BE2C (cell line): ENCODE data around the gene SEC61B.

Experiments used
- DNase-seq: peaks from one replicate; pipeline ENCODE4 v3.0.0-alpha.2; 2020
- H3K27me3 ChIP-seq: fragments of 250-450 bp; sonication (Bioruptor Pico); 2 replicates; pipeline ENCODE4 v1.5.1; 2020; ENCODE audit warnings: mild to moderate bottlenecking
- H3K36me3 ChIP-seq: fragments of 250-450 bp; sonication (Bioruptor Pico); 2 replicates; pipeline ENCODE4 v1.5.1; 2020; ENCODE audit warnings: mild to moderate bottlenecking
- H3K4me1 ChIP-seq: fragments of 250-450 bp; sonication (Bioruptor Pico); 2 replicates; pipeline ENCODE4 v1.5.1; 2020
- H3K4me3 ChIP-seq: 2 replicates; pipeline ENCODE4 v1.5.1; 2011; ENCODE audit warnings: low read depth, low read length
- H3K9me3 ChIP-seq: fragments of 250-450 bp; sonication (Bioruptor Pico); 2 replicates; pipeline ENCODE4 v1.5.1; 2020
- CTCF ChIP-seq: IDR thresholded peaks from 2 replicates; pipeline ENCODE4 v1.5.1; 2012; ENCODE audit warnings: mild to moderate bottlenecking, low read depth, low read length

SEC61B gene

GRCh38 chr9:99197124-99197630, 24.9 kb upstream of the SEC61B start:
- Histone ChIP-seq H3K4me1 (no peaks in the 10 kb centered on the region), H3K4me3 (no peak overlapping the region), H3K27me3 (no peaks in the 10 kb centered on the region), H3K9me3 (no peaks in the 10 kb centered on the region), H3K36me3 (no peaks in the 10 kb centered on the region)
- DNase-seq: no peak
- peak; percentile 23; the same call in 1 of the 2 replicates for TF ChIP-seq CTCF

- Histone ChIP-seq H3K4me3 (no peak overlapping the region), H3K27me3 (no peaks in the 10 kb centered on the region), H3K4me1 (no peaks in the 10 kb centered on the region), H3K9me3 (no peaks in the 10 kb centered on the region), H3K36me3 (no peaks in the 10 kb centered on the region)
- peak; percentile 52 for DNase-seq
- no peak for TF ChIP-seq CTCF
Observed at GRCh38 chr9:99197987-99198386, 24.1 kb upstream of the SEC61B start.

GRCh38 chr9:99199938-99200539, 22.0 kb upstream of the SEC61B start:
- no peaks in the 10 kb centered on the region for H3K4me1 ChIP-seq
- no peaks in the 10 kb centered on the region for H3K27me3 ChIP-seq
- H3K9me3 ChIP-seq: no peaks in the 10 kb centered on the region
- no peak overlapping the region for H3K4me3 ChIP-seq
- no peak for TF ChIP-seq CTCF
- no peak for DNase-seq
- H3K36me3 ChIP-seq: no peaks in the 10 kb centered on the region

- DNase-seq: no peak
- Histone ChIP-seq H3K27me3 (no peaks in the 10 kb centered on the region), H3K4me3 (no peak overlapping the region), H3K4me1 (no peaks in the 10 kb centered on the region), H3K9me3 (no peaks in the 10 kb centered on the region), H3K36me3 (no peaks in the 10 kb centered on the region)
- no peak for TF ChIP-seq CTCF
Observed at GRCh38 chr9:99201603-99202002, 20.5 kb upstream of the SEC61B start.

GRCh38 chr9:99210572-99210971, 11.5 kb upstream of the SEC61B start:
- no peaks in the 10 kb centered on the region for H3K4me1 ChIP-seq
- no peak for TF ChIP-seq CTCF
- peaks cover 5% of the 10 kb centered on the region; the same call in 1 of the 2 replicates for H3K36me3 ChIP-seq
- no peaks in the 10 kb centered on the region for H3K27me3 ChIP-seq
- DNase-seq: no peak
- no peak overlapping the region for H3K4me3 ChIP-seq
- H3K9me3 ChIP-seq: no peaks in the 10 kb centered on the region

- no peaks in the 10 kb centered on the region for H3K9me3 ChIP-seq
- peaks cover 10% of the 10 kb centered on the region for H3K36me3 ChIP-seq
- H3K4me3 ChIP-seq: no peak overlapping the region
- peak; percentile 9; the same call in 1 of the 2 replicates for TF ChIP-seq CTCF
- no peaks in the 10 kb centered on the region for H3K4me1 ChIP-seq
- no peaks in the 10 kb centered on the region for H3K27me3 ChIP-seq
- DNase-seq: no peak
Observed at GRCh38 chr9:99211746-99212145, 10.3 kb upstream of the SEC61B start.
